Right lobe of liver (tissue), 4 donors: ENCODE results near the gene PWP2.

ENCODE experiments used
- POLR2A ChIP-seq: fragments of 450-650 bp; IDR thresholded peaks from one replicate; pipeline ENCODE4 v1.6.1; 2017; ENCODE audit warnings: antibody characterized with exemption, mild to moderate bottlenecking
- TF ChIP-seq, protein P1 (sequence below), 4 donors: fragments of 200-600 bp in 3 of 4; fragments of 450-650 bp in 1 of 4; IDR thresholded peaks; one replicate each; pipeline versions ENCODE4 v1.5.1 to v1.8.0; 2016 to 2022; ENCODE audit warnings: antibody characterized with exemption in 4 of 4, mild to moderate bottlenecking in 2 of 4
- donor health status: DM: no; HTN: no; CAD: no.
- donor health status: DM: no; HTN: no; CAD: no.
- donor health status: DM: no; HTN: yes; CAD: no.

DNA sequence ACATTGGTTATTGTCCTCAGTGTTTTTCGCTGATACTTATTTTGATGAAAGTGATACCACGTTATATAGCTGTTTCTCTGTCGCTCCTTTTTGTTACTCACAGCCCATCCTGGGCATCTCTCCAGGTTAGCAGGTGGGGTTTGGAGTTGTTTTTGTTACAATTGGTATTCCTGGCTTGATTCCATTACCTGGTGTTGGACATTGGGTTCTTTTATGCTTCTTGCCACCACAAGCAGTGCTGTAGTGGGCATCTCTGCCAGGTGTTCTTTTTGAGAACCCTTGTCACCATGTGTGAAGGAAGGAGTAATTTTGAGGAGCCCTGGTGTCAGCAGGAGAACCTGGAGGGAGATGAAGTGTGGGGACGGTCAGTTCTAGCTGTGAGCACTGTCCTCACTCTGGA, 47.5 kb upstream of the PWP2 start:
- no peak for TF ChIP-seq POLR2A
- TF ChIP-seq, protein P1, sequence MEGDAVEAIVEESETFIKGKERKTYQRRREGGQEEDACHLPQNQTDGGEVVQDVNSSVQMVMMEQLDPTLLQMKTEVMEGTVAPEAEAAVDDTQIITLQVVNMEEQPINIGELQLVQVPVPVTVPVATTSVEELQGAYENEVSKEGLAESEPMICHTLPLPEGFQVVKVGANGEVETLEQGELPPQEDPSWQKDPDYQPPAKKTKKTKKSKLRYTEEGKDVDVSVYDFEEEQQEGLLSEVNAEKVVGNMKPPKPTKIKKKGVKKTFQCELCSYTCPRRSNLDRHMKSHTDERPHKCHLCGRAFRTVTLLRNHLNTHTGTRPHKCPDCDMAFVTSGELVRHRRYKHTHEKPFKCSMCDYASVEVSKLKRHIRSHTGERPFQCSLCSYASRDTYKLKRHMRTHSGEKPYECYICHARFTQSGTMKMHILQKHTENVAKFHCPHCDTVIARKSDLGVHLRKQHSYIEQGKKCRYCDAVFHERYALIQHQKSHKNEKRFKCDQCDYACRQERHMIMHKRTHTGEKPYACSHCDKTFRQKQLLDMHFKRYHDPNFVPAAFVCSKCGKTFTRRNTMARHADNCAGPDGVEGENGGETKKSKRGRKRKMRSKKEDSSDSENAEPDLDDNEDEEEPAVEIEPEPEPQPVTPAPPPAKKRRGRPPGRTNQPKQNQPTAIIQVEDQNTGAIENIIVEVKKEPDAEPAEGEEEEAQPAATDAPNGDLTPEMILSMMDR (IDR thresholded peaks at IDR 0.05) = no peak
